ENCODE results near the gene DENND2C.
A peak's percentile ranks its signal among the peaks of the same experiment; 100 is the strongest.
"Not testable (repeated sequence)": the region's sequence is repeated elsewhere in the genome, so short reads cannot be mapped to it uniquely, and the experiment has no call there.

DENND2C gene

GRCh38 chr1:114595602-114596001 lies 74.2 kb downstream of the DENND2C start:
- no peak for DNase-seq (ENCODE audit: low read depth)

- no peak for DNase-seq (ENCODE audit: low read depth)
Observed at GRCh38 chr1:114594046-114594445, 75.8 kb downstream of the DENND2C start.

- no peak for DNase-seq (ENCODE audit: low read depth)
Observed at GRCh38 chr1:114589122-114589521, 80.7 kb downstream of the DENND2C start.

GRCh38 chr1:114588196-114588689 lies 81.6 kb downstream of the DENND2C start:
- no peak for DNase-seq (ENCODE audit: low read depth)

GRCh38 chr1:114587203-114587991 lies 82.5 kb downstream of the DENND2C start:
- no peak for DNase-seq (ENCODE audit: low read depth)

GRCh38 chr1:114586513-114587047 lies 83.3 kb downstream of the DENND2C start:
- DNase-seq (ENCODE audit: low read depth) = no peak

- DNase-seq (ENCODE audit: low read depth) = no peak
Observed at GRCh38 chr1:114585231-114585630, 84.6 kb downstream of the DENND2C start.

GRCh38 chr1:114581335-114582287 lies 88.2 kb downstream of the DENND2C start, which contains the start of gene BCAS2:
TSS of gene BCAS2 (minus strand) at chr1:114581615. CDS start at chr1:114581591, 24 bp downstream.
- DNase-seq (ENCODE audit: low read depth) = peak; percentile 90

GRCh38 chr1:114574365-114574764 lies 95.5 kb downstream of the DENND2C start:
- no peak for DNase-seq (ENCODE audit: low read depth)

- DNase-seq (ENCODE audit: low read depth) = no peak
Observed at GRCh38 chr1:114564141-114564540, 105.7 kb downstream of the DENND2C start.

- not testable (repeated sequence) for DNase-seq (ENCODE audit: low read depth)
Observed at GRCh38 chr1:114562978-114563510, 106.8 kb downstream of the DENND2C start.

GRCh38 chr1:114561333-114561732 lies 108.5 kb downstream of the DENND2C start:
- no peak for DNase-seq (ENCODE audit: low read depth)

- DNase-seq (ENCODE audit: low read depth) = no peak
Observed at GRCh38 chr1:114559356-114559755, 110.5 kb downstream of the DENND2C start.

GRCh38 chr1:114558544-114558943 lies 111.3 kb downstream of the DENND2C start:
- no peak for DNase-seq (ENCODE audit: low read depth)

- DNase-seq (ENCODE audit: low read depth) = no peak
Observed at GRCh38 chr1:114554577-114554976, 115.3 kb downstream of the DENND2C start.

- DNase-seq (ENCODE audit: low read depth) = no peak
Observed at GRCh38 chr1:114552106-114552639, 117.7 kb downstream of the DENND2C start.

GRCh38 chr1:114551400-114551799 lies 118.4 kb downstream of the DENND2C start:
- no peak for DNase-seq (ENCODE audit: low read depth)

GRCh38 chr1:114550336-114550735 lies 119.5 kb downstream of the DENND2C start:
- no peak for DNase-seq (ENCODE audit: low read depth)

- DNase-seq (ENCODE audit: low read depth) = no peak
Observed at GRCh38 chr1:114549137-114549536, 120.7 kb downstream of the DENND2C start.

- no peak for DNase-seq (ENCODE audit: low read depth)
Observed at GRCh38 chr1:114547076-114547475, 122.8 kb downstream of the DENND2C start.

- no peak for DNase-seq (ENCODE audit: low read depth)
Observed at GRCh38 chr1:114545796-114546195, 124.1 kb downstream of the DENND2C start.

- DNase-seq (ENCODE audit: low read depth) = no peak
Observed at GRCh38 chr1:114545315-114545714, 124.5 kb downstream of the DENND2C start.
